Neutrophil (primary cell): ENCODE data around the gene ODAD2.

Experiments used
- H3K27ac ChIP-seq: fragments of 200-600 bp; sonication (generic); 2 replicates; pipeline ENCODE4 v1.5.1; 2016; ENCODE audit warnings: mild to moderate bottlenecking, moderate library complexity
- H3K27me3 ChIP-seq: fragments of 200-600 bp; sonication (generic); 2 replicates; pipeline ENCODE4 v1.6.0; 2016; ENCODE audit warnings: mild to moderate bottlenecking
- H3K36me3 ChIP-seq: fragments of 200-600 bp; sonication (generic); 2 replicates; pipeline ENCODE4 v1.5.1; 2017
- H3K4me1 ChIP-seq, 2 experiments: fragments of 200-600 bp in 1 of 2; sonication (generic) in 1 of 2; 1 replicate in 1 of 2; 2 replicates in 1 of 2; pipeline versions ENCODE4 v1.5.1 to v1.6.1; 2013 to 2016; ENCODE audit warnings: low read depth in 1 of 2, low read length in 1 of 2, mild to moderate bottlenecking in 1 of 2, moderate library complexity in 1 of 2; ENCODE audit not compliant: control insufficient read depth in 1 of 2, insufficient read depth in 1 of 2
- H3K4me3 ChIP-seq, 2 experiments: fragments of 200-600 bp in 1 of 2; sonication (generic) in 1 of 2; 1 replicate in 1 of 2; 2 replicates in 1 of 2; pipeline ENCODE4 v1.5.1; 2013 to 2016; ENCODE audit warnings: low read depth in 1 of 2, low read length in 1 of 2, mild to moderate bottlenecking in 1 of 2, moderate library complexity in 1 of 2
- H3K9me3 ChIP-seq: fragments of 200-600 bp; sonication (generic); 2 replicates; pipeline ENCODE4 v1.5.1; 2016
- TF ChIP-seq, protein P1 (sequence below): fragments of 200-600 bp; sonication (generic); IDR thresholded peaks from 2 replicates; pipeline ENCODE4 v1.5.1; 2016; ENCODE audit warnings: antibody characterized with exemption

ODAD2 gene

DNA sequence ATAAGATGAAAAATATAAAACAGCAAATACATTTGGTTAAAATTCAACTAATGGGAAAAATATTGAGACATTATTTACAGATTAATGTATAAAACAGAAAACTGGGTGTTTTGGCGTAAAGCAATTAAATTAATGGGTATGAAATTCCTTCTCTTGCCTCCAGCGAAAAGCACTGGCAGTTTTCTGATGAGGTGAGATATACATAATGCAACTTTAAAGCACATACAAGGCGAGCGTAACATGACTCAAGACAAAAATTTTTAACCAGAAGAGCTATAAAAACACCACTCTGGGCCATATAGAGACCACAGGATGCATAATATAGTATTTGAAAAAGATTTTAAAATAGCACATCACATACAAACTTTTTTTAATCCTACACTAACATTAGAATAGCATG lies 120.6 kb downstream of the ODAD2 start:
- TF ChIP-seq, protein P1, sequence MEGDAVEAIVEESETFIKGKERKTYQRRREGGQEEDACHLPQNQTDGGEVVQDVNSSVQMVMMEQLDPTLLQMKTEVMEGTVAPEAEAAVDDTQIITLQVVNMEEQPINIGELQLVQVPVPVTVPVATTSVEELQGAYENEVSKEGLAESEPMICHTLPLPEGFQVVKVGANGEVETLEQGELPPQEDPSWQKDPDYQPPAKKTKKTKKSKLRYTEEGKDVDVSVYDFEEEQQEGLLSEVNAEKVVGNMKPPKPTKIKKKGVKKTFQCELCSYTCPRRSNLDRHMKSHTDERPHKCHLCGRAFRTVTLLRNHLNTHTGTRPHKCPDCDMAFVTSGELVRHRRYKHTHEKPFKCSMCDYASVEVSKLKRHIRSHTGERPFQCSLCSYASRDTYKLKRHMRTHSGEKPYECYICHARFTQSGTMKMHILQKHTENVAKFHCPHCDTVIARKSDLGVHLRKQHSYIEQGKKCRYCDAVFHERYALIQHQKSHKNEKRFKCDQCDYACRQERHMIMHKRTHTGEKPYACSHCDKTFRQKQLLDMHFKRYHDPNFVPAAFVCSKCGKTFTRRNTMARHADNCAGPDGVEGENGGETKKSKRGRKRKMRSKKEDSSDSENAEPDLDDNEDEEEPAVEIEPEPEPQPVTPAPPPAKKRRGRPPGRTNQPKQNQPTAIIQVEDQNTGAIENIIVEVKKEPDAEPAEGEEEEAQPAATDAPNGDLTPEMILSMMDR = no peak
- H3K27ac ChIP-seq = no peak overlapping the region
- no peaks in the 10 kb centered on the region for H3K27me3 ChIP-seq
- no peaks in the 10 kb centered on the region for H3K4me1 ChIP-seq
- no peaks in the 10 kb centered on the region for H3K9me3 ChIP-seq
- no peaks in the 10 kb centered on the region for H3K36me3 ChIP-seq
- H3K4me3 ChIP-seq = no peak overlapping the region

DNA sequence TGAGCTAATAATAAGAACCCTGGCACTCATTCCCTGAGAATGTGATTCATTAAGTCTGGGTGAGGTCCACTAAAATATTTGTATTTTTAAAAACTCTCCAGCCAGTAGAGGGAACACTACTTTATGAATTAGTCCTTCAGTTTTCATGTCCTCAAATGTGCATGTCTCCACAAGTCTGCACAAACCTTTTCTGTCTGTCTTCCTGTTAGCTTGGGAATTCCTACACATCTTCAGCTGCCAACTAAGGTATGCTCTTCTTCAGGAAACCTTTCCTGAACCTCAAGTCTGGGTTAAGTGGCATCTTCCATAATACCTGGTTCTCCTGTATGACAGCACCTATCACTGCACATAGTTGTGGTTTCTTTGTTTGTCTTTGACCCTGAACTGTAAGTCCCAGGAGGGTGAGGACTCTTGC lies 133.7 kb downstream of the ODAD2 start:
- TF ChIP-seq, protein P1 = no peak
- Histone ChIP-seq H3K9me3 (no peaks in the 10 kb centered on the region), H3K4me3 (no peak overlapping the region), H3K4me1 (no peaks in the 10 kb centered on the region), H3K27ac (no peak overlapping the region), H3K36me3 (no peaks in the 10 kb centered on the region), H3K27me3 (no peaks in the 10 kb centered on the region)

DNA sequence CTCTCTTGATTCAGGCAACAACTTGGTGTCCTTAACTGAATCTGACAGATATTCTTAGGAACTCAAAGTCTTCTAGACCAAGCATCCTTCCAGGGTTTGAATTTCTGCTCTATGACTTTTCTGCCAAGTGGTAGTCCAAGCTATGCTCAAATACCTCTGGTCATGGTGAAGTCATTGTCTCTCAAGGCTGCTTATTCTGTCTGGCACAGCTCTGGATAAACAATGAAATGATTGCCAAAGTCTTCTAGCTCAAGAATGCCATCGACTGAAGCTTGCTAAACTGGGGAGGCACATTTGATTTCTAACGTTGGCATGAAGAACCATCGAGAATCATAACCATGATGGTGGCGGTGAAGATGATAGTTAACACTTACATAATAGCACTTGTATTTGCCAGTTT lies 137.1 kb downstream of the ODAD2 start:
- Histone ChIP-seq H3K4me1 (no peaks in the 10 kb centered on the region), H3K27me3 (no peaks in the 10 kb centered on the region), H3K27ac (no peak overlapping the region), H3K9me3 (no peaks in the 10 kb centered on the region), H3K4me3 (no peak overlapping the region), H3K36me3 (no peaks in the 10 kb centered on the region)
- TF ChIP-seq, protein P1 = no peak

DNA sequence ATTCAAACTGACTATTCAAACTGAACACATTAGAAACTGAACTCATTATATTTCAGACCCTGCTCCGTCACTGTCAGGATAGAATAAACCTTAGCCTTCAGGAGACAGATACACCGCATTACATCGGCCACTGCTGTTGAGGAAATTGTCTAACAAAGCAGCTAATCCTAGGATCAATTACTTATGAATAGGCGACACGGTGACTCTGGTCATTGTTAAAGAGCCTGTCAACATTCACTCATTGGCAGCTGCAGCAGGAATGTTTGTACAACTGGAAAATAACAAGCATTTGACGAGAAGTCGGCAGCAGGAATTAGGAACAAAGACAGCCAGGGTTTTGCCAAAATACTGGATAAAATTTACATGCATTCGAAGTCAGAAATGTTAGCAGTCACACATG lies 141.3 kb downstream of the ODAD2 start:
- Histone ChIP-seq H3K4me1 (peaks cover 0 to 10% of the 10 kb centered on the region in 2 experiments), H3K9me3 (no peaks in the 10 kb centered on the region), H3K36me3 (no peaks in the 10 kb centered on the region), H3K27ac (no peak overlapping the region), H3K4me3 (no peak overlapping the region), H3K27me3 (no peaks in the 10 kb centered on the region)
- TF ChIP-seq, protein P1 = no peak

DNA sequence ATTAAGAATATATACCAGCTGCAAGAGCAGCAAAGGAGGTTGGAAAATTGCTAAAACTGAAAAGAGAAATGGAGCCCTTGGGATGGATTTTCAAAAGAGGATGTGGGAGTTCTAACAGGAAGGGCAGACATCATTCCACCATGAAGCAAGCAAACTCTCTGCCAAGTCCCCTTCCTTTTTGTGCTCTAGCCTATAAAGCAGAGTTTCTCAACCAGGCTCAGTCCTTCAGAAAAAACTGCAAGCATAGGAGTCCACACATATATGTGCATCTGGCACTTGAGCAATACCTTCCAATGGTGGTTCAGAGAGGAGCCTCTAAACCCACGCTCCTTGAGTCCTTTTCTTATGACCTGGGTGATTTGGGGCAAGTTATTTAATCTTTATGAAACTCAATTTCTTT lies 154.7 kb downstream of the ODAD2 start:
- Histone ChIP-seq H3K27me3 (no peaks in the 10 kb centered on the region), H3K4me3 (no peak overlapping the region), H3K4me1 (peaks cover 10 to 12% of the 10 kb centered on the region in 2 experiments), H3K36me3 (no peaks in the 10 kb centered on the region), H3K27ac (peak overlapping the region; percentile 14), H3K9me3 (no peaks in the 10 kb centered on the region)
- TF ChIP-seq, protein P1 = no peak

DNA sequence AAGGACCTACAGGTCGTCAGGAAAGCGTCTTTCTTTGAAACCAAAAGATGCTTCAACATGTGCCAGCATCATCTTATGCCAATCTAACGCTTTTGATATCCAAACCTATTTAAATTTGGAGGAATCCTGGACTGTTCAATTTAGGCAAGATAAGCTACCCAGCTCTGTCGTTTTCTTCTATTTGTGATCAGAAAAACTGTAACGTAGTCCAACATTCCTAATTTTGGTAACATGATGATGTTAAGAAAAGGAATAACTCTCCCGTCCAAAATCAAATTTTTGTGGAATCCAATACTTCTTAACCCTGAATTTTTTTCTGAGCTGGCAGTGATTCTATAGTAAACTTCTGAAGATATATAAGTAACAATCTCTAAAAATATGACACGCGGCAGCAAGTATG lies 160.0 kb downstream of the ODAD2 start:
- Histone ChIP-seq H3K4me3 (no peak overlapping the region), H3K4me1 (peaks cover 2% of the 10 kb centered on the region in 2 experiments), H3K27ac (no peak overlapping the region), H3K36me3 (no peaks in the 10 kb centered on the region), H3K9me3 (no peaks in the 10 kb centered on the region), H3K27me3 (no peaks in the 10 kb centered on the region)
- TF ChIP-seq, protein P1 = no peak
